ENCODE measurements around the gene PABPN1.

PABPN1 gene

DNA sequence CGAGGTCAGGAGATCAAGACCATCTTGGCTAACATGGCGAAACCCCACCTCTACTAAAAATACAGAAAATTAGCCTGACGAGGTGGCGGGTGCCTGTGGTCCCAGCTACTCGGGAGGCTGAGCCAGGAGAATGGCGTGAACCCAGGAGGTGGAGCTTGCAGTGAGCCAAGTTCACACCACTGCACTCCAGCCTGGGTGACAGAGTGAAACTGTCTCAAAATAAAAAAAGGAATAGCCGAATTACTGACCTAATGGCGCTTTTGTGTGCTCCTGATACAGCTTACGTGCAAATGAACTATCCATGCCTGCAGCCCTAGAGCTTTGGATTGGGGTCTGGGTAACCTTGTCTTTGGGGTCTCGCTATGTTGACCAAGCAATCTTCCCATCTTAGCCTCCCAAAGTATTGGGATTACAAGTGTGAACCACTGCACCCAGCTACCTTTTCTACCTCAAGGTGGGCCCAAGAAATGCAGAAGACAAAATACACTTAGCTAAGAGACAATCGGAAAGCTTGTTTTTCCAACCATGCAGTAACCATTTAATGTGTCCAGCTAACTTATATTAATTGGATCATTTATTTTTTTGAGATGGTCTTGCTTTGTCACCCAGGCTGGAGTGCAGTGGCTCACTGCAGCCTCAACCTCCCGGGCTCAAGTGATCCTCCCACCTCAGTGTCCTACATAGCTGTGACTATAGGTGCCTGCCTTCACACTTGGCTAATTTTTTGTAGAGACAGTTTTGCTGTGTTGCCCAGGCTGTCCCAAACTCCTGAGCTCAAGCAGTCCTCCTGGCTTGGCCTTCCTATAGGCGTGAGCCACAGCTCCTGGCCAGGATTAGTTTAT lies 5.5 kb downstream of the PABPN1 start:
- DNase-seq (ENCODE audit: low read depth, low spot score) = no peak

DNA sequence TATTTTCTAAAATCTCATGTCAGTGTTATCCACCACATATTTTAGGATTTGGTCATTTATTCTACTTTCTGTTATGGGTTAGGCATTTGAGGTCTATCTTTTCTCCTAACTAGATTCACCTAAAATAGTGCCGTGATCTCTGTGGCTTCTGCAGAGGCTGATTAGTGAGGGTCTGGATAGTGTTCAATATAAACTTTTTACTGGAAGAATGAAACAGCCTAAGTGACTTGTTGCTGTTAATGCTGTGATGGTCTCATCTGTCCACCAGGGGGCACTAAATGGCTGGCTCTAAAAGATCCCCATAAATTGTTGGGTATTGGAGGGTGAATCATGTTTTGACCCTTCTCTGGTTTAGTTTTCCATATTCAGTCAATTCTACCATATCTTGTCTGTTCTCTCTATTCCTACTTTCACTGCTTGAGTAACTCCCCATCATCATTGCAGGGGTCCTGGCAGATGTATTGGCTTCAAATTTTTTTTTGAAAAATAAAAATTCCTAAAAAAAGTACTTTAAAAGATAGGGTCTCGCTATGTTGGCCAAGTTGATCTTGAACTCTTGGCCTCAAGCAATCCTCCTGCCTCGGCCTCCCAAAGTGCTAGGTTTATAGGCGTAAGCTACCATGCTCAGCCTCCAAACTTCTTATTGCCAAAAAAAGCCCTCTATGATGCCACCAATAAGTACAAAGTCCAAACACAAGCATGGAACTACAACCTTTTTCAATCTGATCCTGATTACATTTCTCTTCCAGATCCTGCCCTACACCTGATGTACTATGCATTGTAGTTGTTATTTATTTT lies 6.9 kb downstream of the PABPN1 start:
- peak; percentile 57 for DNase-seq (ENCODE audit: low read depth, low spot score)

- no peak for DNase-seq (ENCODE audit: low read depth, low spot score)
Measured at GRCh38 chr14:23335623-23336022, 14.4 kb downstream of the PABPN1 start.

DNA sequence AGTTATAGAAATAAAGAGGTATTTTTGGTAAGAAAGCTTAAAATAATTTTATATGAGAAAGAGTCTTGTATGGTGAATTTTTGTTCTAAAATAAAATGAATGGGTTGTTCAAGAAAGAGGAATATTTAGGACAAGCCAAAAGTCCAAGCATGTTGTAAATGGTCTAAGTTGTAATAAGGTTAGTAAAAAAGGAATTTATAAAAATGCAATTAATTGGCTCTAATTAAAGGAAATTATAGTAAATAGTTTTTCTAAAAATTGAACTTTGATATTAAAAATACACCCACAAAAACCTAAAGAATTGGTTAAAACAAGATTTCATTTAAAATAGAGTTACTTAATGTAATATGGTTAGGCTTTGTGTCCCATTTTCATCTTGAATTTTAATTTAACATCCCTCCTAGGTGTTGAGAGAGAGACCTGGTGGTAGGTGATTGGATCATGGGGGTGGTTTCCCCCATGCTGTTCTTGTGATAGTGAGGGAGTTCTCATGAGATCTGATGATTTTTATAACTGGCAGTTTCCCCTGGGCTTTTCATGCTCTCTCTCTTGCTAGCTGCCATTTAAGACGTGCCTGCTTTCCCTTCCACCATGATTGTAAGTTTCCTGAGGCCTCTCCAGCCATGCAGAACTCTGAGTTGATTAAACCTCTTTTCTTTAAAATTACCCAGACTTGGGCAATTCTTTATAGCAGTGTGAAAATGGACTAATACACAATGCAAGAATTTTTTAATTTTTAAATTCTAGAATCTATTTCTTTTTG lies 18.4 kb downstream of the PABPN1 start:
- no peak for DNase-seq (ENCODE audit: low read depth, low spot score)

DNA sequence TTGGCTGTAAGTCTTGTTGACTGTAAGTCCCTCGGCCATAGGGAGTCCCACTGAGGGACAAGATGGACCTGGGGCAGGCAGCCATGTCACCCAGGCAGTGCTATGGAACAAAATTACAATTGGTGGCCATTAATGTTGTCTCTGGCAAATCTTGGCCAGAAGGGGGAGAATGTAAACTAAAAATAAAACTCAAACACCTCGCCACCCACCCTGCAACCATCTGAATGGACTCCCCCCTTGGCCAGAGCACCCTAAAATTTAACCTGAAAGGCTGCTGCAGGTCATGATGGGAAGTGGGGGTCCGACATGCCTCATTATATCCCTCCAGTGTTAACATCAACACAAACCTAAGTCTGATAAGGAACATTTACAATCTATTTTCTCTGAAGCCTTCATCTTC lies 23.2 kb downstream of the PABPN1 start:
- no peak for DNase-seq (ENCODE audit: low read depth, low spot score)

DNA sequence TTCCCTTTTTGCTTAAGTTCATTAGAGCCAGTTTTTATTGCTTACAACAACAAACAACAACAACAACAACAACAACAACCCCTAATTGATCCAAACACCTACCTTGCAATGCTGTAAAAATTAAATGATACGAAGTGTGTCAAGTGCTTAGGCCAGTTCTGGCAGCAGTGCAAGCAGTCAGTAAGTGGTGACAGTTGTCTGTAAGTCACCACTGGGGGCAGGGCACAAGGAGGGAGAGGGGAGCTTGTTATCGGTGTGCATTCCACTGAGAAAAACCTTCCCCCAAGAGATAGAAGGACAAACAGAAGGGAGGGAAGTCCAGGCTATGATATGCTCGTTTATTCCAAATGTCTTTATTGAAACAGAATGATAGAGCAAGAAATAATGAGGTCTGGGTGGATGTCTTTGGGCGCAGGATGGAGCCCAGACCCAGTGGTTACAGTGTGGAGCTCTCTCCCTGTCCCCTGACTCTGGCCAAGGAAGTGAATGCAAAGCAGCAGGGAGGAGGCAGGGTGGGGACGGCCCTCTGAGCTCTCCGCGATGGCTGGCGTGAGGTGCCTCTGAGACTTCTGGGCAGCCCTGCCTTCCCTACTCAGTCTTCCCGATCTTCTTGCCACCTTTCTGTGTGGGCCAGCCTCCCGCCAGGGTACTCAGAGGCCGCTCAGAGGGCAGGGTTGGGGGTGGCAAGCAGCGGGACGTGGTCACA lies 24.9 kb downstream of the PABPN1 start:
- no peak for DNase-seq (ENCODE audit: low read depth, low spot score)

- no peak for DNase-seq (ENCODE audit: low read depth, low spot score)
Measured at GRCh38 chr14:23346693-23347405, 25.6 kb downstream of the PABPN1 start.

DNA sequence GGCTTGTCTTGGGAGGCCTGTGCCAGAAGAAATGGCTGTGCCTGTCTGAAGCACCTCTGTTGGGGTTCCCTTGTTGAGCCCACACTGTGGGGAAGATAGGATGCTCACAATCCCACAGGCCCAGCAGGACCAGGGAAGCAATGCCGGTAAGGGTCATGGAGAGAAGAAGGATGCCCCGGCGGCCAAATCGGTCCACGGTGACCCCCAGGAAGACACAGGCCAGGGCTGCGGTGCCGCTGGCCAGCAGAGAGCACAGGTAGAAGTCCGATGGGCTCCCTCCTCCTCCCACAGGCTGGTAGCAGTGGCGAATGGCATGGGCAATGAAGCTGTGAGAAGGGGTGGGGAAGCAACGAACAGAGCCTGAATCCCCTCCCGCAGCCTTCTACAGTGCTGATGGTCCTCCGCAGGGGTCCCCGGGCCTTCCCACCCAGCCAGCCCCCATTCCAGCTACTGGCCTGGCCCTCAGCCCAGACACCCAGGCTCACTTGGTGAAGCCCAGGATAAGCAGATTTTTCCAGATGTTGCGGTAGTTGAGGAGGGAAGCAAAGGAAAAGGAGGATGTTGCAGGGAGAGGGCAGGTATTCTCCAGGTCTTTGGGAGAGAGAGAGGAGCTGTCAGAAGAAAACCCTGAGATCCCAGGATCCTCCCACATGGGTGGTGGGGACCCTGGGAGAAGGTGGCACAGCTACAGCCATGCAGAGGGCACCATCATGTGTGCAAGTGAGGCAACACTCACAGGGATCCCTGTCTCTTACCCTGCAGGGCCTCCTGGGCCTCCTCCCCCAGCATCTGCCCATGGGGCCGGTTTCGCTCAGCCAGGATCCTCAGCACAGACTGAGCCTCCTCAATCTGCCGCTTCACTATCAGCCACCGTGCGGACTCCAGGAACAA lies 26.4 kb downstream of the PABPN1 start:
- no peak for DNase-seq (ENCODE audit: low read depth, low spot score)

DNA sequence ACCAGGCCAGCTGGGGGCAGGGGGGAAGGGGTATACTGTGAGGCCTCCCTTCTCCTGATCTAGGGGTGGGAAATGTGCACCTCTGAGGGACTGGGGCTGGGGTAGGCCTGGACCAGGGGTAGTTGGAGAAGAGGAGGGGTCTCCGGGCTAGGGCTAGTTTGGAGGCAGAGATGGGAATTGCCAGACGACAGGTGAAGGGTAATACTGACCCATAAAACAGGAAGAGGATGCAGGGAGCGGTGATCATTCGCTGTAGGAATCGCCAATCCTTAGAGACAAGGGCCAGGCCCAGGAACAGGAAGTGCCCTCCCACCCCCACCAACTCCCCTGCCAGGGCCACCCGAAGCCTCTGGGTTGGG lies 27.0 kb downstream of the PABPN1 start:
- no peak for DNase-seq (ENCODE audit: low read depth, low spot score)

GRCh38 chr14:23349156-23349845 lies 28.0 kb downstream of the PABPN1 start:
- DNase-seq (ENCODE audit: low read depth, low spot score) = no peak

DNA sequence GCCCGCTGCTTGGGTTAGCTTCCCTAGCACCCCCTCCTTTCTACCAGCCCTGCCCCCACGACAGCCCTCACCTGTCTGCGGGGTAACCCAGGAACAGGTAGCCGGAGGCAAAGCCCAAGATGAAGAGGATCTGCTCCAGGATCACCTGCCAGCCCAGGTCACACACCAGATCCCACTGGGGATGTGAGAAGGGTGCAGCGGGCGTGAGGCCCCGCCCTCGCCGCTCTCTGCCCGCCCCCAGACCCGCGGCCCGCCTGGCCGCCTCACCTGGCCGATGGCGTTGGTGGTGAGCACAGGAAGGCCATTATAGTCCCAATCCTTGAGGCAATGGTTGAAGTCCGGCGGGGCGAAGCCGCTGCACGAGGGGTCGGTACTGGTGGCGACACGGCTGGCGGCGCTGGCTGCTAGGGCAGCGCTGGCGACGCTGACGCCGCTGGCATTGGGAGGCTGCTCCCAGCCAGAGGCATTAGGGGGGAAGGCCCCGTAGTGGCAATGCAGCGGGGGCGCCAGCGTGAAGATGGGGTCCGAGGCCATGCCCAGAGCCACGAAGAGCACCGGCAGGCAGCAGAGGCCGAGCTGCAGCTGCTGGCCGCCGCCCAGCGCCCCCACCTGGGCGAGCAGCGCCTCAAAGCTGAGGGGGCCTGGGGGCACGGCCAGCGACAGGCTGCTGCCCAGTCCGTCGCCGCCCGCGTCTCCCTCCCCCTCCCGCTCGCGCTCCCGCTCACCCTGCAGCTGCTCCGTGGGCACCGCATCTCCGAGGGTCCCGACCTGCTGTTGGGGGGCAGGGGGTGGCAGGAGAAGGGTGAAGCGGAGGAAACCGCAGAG lies 30.6 kb downstream of the PABPN1 start:
- DNase-seq (ENCODE audit: low read depth, low spot score) = no peak

DNA sequence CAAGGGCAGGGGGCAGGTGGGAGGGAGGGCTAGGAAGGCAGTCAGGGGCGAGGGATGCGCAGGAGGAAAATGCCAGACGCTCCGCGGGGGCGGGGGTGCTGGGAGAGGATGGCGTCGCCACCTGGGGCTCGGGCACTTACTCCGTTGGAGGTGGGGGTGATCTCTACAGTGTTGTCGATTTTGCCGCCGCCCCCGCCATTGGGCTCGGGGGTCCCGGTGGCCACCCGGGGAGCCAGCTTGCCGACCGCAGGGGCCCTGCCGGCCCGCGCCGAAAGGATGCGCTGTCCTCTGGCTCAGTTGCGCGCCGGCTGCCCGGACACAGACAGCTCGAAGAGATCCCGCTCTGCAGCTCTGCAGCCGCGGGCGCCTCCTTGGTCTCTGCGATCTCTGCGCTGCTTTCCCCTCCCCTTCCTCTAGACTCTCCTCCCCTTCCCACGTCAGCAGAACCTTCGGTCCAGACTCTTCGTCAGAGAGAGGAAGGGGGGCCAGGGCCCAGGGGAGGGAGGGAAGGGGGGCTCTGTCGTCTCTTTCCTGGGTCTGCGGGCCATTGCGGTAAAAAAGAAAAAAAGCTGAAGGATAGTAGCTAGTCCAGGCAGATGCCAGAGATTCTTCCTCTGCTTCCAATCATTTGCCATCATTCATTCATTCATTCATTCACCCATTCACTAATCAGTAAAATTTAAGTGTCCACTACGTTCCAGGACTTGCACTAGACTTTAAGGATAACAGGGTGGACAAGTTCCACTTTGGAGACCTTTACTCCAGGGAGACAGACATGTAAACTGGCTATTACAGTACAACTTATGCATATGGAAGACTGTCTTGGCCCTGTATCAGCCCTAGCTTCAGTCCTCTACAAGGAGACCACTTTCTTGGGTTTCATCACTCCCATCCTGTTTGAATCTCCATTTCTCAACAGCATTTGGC lies 31.5 kb downstream of the PABPN1 start, which contains the start of gene SLC22A17:
Gene SLC22A17 (minus strand): TSS at position 382 of the 927 bp plus-strand sequence.
- peak; percentile 62 for DNase-seq (ENCODE audit: low read depth, low spot score)

DNA sequence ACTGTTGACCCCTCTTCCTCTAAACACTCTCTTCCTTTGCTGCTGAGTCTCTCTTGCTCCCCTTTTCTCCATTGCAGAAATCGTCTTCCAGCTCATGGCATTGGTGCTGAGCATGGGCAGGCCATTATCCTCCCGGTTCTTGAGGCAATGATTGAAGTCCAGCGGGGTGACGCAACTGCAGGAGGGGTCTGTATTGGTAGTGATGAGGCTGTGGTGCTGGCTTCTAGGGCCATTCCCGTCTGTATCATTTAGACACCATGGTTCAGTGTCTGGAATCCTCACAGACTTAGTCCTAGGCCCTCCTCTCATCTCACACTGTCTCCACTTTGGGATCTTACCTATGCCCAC lies 32.1 kb downstream of the PABPN1 start:
- no peak for DNase-seq (ENCODE audit: low read depth, low spot score)

DNA sequence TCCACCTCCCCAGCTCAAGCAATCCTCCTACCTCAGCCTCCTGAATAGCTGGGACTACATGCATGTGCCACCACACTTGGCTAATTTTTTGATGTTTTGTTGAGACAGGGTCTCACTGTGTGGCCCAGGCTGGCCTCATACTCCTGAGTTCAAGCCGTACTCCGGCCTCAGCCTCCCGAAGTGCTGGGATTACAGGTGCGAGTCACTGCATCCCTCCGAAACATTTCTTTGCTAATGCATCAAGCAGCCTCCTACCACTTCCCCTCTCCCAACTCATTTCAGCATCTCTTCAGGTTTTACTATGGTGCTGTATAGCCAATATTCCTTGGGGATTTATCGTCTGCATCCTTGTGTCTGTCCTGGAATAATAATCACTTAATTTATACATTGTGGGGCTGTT lies 33.7 kb downstream of the PABPN1 start:
- no peak for DNase-seq (ENCODE audit: low read depth, low spot score)

DNA sequence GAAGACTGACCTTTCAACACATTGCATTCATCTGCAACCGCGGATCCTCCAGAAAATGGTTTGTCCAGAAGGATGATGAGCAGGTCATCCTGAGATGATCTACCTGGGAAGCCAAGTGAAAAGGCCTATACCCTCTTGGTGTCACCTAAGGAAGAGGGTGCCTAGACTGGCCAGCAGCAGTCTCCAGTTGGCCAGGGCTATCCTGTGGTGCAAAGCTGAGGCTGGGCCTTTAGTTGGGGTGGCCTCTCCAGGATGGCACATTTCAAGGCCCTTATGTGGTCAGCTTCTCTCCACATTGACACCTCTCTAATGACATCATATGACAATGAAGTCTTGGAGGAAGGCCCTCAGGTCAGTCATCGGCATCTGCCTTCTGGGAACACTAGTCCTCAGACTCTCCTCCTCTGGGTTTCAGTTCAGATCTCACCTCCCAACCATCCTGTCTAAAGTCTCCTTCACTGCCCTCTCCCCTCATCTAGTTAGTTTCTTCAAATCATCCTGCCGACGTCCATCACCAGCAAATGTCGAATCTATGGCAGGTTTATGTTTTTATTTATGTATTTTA lies 34.7 kb downstream of the PABPN1 start:
- no peak for DNase-seq (ENCODE audit: low read depth, low spot score)

DNA sequence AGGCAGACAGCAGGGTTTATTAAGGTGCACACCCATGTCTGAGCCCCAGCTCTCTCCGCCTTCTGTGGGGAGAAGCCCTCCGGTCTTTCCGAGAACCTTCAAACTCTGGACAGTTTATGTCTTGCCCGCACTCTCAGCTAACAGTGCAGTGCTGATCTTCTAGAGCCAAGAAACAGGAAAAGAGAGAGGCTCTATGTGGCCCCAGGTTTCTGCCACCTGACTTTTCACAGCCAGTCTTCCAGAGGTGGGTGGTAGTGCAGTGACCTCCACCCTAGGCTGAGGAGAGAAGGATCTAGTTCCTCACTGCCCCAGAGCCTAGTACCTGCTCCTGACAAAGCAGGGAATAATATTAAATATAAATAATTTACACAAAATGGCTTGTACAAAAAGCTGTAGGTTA lies 35.4 kb downstream of the PABPN1 start:
- DNase-seq (ENCODE audit: low read depth, low spot score) = no peak

DNA sequence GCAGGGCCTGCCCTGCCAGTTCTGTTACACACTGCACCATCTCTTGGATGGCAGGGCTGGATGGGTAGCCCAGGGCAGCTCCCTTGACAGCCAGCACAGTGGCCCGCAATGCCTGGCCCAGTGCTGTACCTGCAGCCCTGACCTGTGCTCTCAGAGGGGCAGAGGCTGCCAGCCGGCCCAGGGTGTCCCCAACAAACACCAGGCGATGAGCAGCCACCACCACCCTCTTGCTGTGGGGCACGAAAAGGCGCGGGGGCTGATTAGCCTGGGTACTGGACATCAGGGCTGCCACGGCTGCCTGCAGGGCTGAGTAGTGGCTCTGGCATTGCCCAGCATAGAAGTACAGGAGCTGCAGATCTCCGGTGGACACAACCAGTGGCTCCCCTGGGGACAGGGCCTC lies 36.0 kb downstream of the PABPN1 start:
- no peak for DNase-seq (ENCODE audit: low read depth, low spot score)
